GM18519 (cell line): Measurements from ENCODE around the gene ACAD9.
"Not testable (repeated sequence)": the region's sequence is repeated elsewhere in the genome, so short reads cannot be mapped to it uniquely, and the experiment has no call there.

Source experiments
- ATAC-seq: cut with Tn5 transposase; IDR thresholded peaks from one replicate; pipeline ENCODE4 v1.9.1; 2021; ENCODE audit warnings: mild to moderate bottlenecking, moderate library complexity; ENCODE audit not compliant: unreplicated experiment, low FRiP score

Gene ACAD9

DNA sequence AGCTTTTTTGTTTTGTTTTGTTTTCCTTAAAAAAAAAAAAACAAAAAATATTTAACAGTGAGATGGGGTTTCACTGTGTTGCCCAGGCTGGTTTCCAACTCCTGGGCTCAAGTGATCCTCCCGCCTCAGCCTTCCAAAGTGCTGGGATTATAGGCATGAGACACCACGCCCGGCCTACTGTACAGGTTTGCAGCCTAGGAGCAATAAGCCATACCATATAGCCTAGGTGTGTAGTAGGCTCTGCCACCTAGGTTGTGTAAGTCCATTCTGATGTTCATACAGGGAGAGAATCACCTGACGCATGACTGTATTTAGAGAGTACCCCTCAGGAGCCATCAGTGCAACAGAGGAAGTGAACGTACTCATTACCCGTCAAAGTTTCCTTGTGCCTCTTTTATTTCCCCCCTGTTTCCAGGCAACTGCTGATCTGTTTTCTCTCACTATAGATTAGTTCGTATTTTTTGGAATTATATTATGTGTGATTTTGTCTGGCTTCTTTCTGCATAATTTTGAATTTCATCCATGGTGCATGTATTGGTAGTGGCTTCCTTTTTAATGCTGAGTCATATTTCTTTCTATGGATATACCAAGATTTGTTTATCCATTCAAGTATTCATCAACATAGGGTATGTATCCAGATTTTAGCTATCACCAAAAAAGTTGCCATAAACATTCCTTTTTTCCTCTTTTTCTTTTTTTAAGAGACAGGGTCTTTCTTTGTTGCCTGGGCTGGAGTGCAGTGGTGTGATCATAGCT, 9.9 kb downstream of the ACAD9 start:
- no peak for ATAC-seq

DNA sequence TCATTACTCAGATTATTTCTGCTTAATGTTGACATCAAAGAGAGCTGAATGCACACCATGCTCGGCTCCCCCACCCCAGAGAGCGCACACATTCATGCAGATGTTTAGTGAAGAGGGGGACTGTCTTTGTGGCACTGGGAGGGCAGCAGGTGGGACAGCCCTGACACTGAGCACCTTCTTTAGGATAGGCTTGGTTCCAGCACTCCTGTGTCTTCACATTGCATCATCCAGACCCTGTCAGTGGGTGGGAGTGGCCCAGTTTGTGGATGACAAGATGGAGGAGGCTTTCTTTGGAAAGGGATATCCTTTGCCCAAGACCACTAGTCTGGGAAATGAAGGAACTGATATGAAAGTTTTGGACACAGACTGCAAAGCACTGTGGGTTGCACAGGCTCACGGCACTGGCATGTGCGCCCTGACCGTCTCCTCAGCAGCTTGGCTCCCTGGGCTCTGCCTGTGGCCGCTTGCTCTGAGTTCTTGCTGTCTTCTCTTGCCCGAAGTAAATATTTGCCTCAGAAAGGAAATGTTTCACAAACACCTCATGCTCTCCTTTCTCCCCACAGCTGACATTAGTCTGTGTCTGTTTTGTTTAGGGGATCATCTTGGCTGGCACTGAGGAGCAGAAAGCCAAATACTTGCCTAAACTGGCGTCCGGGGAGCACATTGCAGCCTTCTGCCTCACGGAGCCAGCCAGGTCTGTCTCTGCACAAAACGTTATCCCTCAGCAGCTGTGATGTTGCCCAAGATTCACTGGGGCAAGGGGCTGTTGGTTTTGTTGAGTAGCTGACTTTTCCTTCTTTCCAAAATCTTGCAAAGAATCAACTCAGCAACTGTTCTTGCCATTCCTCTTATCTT, 16.6 kb downstream of the ACAD9 start:
- ATAC-seq = no peak

DNA sequence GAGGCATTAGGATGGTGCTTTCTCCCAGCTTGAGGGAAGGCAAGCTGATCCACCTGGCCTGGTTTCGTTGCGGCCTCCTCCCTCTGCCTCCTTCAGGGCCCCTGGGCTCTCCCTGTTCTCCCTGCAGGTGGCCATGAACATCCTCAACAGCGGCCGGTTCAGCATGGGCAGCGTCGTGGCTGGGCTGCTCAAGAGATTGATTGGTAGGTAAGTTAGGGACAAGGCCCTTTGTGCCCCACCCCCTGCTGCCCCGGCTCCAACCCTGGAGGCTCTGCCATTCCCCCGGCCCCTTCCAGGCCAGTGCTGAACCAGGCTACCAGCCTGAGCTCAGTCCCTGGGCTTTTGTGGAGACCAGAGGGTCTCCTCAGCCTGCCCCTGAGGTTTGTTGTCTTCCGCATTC, 23.0 kb downstream of the ACAD9 start:
- ATAC-seq = no peak

DNA sequence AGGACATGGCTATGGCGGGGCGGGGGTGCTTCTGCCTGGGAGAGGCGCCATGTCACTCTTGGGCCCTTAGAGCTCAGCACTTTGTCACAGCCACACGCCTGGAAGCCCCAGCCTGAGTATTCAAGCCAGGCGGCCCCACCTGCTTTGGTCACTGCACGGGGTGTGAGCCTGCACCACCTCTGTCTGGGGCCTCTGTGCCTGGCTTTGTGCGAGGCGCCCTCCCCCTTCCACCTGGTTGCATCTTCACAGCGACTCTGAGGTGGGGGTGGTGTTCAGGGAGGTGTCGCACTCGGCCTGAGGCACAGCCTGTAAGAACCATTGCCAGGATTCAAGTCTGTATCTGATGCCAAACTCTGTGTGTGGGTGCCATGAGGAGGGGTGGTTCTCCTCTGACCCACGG, 24.1 kb downstream of the ACAD9 start:
- no peak for ATAC-seq

GRCh38 chr3:128906031-128906803, 26.8 kb downstream of the ACAD9 start:
- ATAC-seq = no peak

- no peak for ATAC-seq
These were observed 27.5 kb downstream of the ACAD9 start for GRCh38 chr3:128906804-128907525.

DNA sequence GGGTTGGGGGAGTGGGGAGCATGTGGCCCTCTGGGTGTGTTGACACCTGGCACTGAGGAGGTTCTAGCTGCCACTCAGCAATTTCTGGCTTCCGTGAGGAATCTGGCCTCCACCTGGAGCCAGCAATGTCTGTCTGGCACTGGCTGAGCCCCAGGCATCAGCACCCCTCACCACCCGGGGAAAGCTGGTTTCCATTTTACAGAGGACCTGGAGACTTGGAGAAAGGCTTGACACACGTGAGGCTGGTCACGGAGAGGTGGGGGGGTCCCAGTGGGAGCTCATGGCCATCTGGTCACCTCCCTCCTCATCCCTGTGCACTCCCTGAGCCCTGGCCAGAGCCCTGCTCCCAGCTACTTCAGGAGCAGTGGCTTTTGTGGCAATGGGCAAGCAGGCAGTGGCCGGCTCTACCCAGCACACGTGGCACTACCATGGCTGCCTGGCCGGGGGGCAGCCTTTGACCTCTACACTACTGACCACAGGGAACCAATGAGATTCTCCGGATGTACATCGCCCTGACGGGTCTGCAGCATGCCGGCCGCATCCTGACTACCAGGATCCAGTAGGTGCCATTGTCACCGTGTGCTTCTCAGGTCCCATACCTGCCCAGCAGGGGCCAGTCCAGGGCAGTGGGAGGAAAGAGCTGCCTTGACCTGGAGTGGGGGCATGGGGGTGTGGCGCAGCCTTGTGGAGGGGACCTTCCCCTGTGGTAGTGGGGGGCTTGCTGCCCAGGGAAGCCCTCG, 28.5 kb downstream of the ACAD9 start:
- no peak for ATAC-seq

DNA sequence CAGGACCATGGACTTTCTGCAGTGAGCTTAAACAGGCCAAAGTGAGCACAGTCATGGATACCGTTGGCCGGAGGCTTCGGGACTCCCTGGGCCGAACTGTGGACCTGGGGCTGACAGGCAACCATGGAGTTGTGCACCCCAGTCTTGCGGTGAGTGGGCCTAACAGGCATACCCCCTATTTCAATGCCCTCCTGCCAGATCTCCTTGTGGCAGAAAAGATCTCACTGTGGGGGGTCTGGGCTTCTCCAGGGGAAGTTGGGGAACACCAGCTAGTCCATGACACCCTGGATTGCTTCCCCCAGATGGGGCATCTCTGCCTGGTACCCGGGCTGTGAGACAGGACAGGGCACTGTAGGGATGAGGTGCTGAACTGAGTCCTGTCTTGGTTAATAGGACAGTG, 29.5 kb downstream of the ACAD9 start:
- ATAC-seq = no peak

DNA sequence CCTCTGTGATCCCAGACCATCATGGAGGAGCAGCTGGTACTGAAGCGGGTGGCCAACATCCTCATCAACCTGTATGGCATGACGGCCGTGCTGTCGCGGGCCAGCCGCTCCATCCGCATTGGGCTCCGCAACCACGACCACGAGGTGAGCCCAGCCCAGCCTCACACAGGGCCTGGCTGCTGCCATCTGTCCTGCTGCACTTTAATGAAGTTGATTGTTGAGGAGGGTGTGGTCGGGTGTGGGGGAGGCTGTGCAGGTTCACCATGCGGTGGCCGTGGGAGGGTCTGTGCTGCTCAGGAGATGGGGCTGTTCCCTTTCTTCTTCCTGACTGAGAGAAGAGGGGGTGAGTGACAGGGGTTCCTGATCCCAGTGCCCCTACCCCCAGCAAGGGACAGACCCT, 30.6 kb downstream of the ACAD9 start:
- ATAC-seq = no peak

GRCh38 chr3:128911911-128912310, 32.5 kb downstream of the ACAD9 start:
- no peak for ATAC-seq

DNA sequence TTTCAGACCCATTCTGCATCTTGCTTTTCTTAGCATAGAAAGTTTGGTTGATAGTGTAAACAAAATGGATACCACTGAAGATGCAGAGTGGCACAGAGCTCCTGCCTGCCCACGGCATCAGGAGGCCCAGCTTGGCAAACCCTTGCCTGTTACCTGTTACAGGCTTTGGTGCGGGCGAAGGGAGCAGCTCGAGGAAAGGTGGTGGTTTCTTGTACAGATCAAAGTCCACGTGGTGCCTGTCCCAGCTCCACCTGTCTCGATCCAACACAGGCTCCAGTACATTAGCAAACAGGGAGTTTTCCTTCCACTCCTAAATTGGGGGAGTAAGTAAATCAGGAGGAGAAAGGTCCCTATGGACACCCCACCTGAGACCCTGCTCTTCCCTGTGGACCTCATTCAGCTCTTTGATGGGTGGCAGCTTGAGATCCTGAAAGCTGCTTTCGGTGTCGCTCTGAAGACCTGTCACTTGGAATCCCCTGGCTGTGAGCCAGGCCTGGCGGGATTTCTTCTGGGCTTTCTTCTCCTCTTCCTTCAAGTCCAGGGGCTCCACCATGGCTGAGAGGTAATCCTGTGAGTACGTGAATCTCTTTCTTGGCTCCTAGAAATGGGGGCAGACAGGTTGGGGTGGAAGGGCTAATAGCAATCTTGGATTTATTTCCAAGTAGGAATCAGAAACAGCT, 35.7 kb downstream of the ACAD9 start:
- no peak for ATAC-seq

GRCh38 chr3:128917291-128917690, 37.9 kb downstream of the ACAD9 start:
- ATAC-seq = no peak

DNA sequence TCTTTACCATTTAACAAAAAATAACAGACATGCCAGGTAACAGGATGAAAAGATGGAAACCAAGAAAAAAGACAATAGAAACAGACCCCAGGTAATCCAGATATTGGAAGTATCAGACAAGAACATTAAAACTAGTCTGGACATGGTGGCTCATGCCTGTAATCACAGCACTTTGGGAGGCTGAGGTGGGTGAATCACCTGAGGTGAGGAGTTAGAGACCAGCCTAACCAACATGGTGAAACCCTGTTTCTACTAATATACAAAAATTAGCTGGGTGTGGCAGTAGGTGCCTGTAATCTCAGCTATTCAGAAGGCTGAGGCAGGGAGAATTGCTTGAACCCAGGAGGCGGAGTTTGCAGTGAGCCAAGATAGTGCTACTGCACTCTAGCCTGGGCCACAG, 40.6 kb downstream of the ACAD9 start:
- ATAC-seq = no peak

DNA sequence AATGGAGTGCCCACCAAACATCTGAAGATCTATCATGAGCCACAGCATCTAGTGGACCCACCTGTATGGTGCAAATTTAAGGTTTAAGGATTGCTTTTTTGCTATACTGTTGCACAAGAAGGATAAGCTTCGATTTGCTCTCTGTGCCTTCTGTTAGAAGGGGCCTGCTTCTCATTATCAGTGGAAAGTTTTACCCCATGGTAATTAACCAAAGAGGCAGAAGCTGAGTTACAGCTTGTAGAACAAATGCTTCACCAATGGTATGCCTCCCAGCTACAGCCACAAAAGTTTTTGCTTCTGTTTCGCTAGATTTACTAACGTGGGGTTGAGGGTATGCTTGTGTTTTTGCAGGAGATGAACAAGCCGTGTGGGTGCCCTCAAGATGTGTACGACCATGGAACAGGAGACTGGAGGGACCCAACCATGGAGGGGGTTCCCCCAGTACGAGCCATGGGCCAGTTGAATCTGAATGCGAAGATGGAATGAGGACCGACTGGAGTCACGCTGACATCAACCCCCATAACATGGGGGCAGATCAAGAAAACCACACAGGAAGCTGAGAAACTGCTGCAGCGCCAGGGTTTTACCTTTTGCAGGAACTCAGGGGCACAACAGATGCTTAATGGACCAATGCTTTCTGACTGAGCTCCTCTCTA, 43.5 kb downstream of the ACAD9 start:
- ATAC-seq = no peak

GRCh38 chr3:128923576-128923975, 44.2 kb downstream of the ACAD9 start:
- ATAC-seq = no peak

GRCh38 chr3:128923986-128924385, 44.6 kb downstream of the ACAD9 start:
- ATAC-seq = not testable (repeated sequence)

DNA sequence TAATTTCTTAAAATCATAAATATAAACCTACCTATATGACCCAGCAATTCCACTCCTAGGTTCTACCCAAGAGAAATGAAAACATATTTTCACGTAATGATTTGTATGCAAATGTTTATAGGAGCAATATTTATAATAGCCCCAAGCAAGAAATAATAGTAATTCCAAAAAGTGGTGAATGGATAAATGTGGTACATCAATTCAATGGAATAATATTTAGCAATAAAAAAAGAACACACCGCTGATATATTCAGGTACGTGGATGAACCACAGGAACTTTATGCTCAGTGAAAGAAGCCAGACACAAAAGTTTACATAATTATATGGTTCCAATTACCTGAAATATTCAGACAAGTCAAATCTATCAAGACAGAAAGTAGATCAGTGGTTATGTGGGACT, 49.9 kb downstream of the ACAD9 start:
- no peak for ATAC-seq

DNA sequence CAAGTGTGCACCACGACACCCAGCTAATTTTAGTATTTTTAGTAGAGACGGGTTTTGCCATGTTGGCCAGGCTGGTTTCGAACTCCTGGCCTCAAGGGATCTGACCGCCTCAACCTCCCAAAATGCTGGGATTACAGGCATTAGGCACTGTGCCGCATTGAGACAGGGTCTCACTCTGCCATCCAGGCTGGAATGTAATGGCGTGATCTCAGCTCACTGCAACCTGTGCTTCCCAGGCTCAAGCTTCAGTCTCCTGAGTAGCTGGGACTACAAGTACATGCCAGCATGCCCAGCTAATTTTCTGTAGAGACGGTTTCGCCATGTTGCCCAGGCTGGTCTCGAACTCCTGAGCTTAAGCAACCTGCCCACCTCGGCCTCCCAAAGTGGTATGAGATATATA, 51.6 kb downstream of the ACAD9 start:
- ATAC-seq = no peak
